ENCODE measurements around the gene RHBDL1. TPM values are rescaled to one million over a fixed set of nuclear protein-coding genes. Genes with fewer than 3 reads are reported as not detected.
A peak's percentile ranks its signal among the peaks of the same experiment; 100 is the strongest.

Gene RHBDL1
- total and polyA plus RNA-seq, 9 of the 15 experiments (the other 6 are each of a cell fraction or from before 2014, with no cell fraction given), result 0.03 to 5.6 (median 1.3) TPM; not detected in 1

GRCh38 chr16:683396-684070 lies 8.1 kb downstream of the RHBDL1 start (continued):
- TF ChIP-seq THRAP3 (IDR thresholded peaks at IDR 0.05; ENCODE audit: borderline replicate concordance), result no peak
- TF ChIP-seq ZNF354B (CRISPR knock-in tag; IDR thresholded peaks at IDR 0.05), result no peak
- no peak for TF ChIP-seq ZC3H4 (CRISPR knock-in tag; IDR thresholded peaks at IDR 0.05; ENCODE audit: borderline replicate concordance)
- no peak for TF ChIP-seq SMARCB1 (IDR thresholded peaks at IDR 0.05; ENCODE audit: insufficient read length, low read depth)
- TF ChIP-seq TAF9B (IDR thresholded peaks at IDR 0.05; ENCODE audit: partially characterized antibody), result no peak
- no peak for TF ChIP-seq SRSF1 (IDR thresholded peaks at IDR 0.05; ENCODE audit: low read depth, low read length)
- no peak for TF ChIP-seq ILF3 (IDR thresholded peaks at IDR 0.05; ENCODE audit: borderline replicate concordance)
- no peak for TF ChIP-seq TCFL5 (CRISPR knock-in tag; conservative IDR thresholded peaks at IDR 0.05)
- no peak for TF ChIP-seq POLR2AphosphoS5 (IDR thresholded peaks at IDR 0.05; ENCODE audit: control insufficient read depth, insufficient read depth, low read depth, low read length)
- TF ChIP-seq NFATC3 (IDR thresholded peaks at IDR 0.05), result no peak
- TF ChIP-seq NR0B1 (IDR thresholded peaks at IDR 0.05; ENCODE audit: partially characterized antibody), result no peak
- no peak for TF ChIP-seq ELK3 (CRISPR knock-in tag; IDR thresholded peaks at IDR 0.05)
- TF ChIP-seq HNRNPLL (IDR thresholded peaks at IDR 0.05; ENCODE audit: low read depth, low read length, poor library complexity, severe bottlenecking), result peak; percentile 2
- TF ChIP-seq MBD1 (CRISPR knock-in tag; IDR thresholded peaks at IDR 0.05), result no peak
- TF ChIP-seq SMARCA4 (IDR thresholded peaks at IDR 0.05), result no peak
- no peak for TF ChIP-seq TSC22D4 (tag; IDR thresholded peaks at IDR 0.05)
- no peak for TF ChIP-seq NFXL1 (CRISPR knock-in tag; IDR thresholded peaks at IDR 0.05)
- no peak for TF ChIP-seq ETS2 (tag; IDR thresholded peaks at IDR 0.05; ENCODE audit: borderline replicate concordance, poor library complexity, severe bottlenecking)
- TF ChIP-seq BCOR (IDR thresholded peaks at IDR 0.05), result no peak
- peak; percentile 76 for TF ChIP-seq CHD1 (IDR thresholded peaks at IDR 0.05; ENCODE audit: low read length)
- TF ChIP-seq SREBF1 (IDR thresholded peaks at IDR 0.05; ENCODE audit: borderline replicate concordance, low read depth, low read length), result no peak
- no peak for TF ChIP-seq PRPF4 (IDR thresholded peaks at IDR 0.05; ENCODE audit: insufficient read depth, low read depth, low read length, poor library complexity, severe bottlenecking)
- no peak for TF ChIP-seq MECOM (CRISPR knock-in tag; IDR thresholded peaks at IDR 0.05)
- TF ChIP-seq E2F3 (CRISPR knock-in tag; IDR thresholded peaks at IDR 0.05), result 0 out of 2 replicates have a peak, but pooled peaks have one; percentile 9
- TF ChIP-seq RBM14 (IDR thresholded peaks at IDR 0.05; ENCODE audit: borderline replicate concordance, insufficient read depth, low read depth, low read length), result no peak
- TF ChIP-seq HIVEP1 (CRISPR knock-in tag; IDR thresholded peaks at IDR 0.05), result peak; percentile 17; the same call in 1 of the 2 replicates

All from K562 (cell line).